ENCODE results near the gene GTPBP3. TPM values are rescaled to one million over a fixed set of nuclear protein-coding genes. Genes with fewer than 3 reads are reported as not detected.

Gene GTPBP3
- total and polyA plus RNA-seq, 2 of the 8 experiments (the other 6 are each of a cell fraction or from before 2014, with no cell fraction given): 30.4 to 56.0 TPM

DNA sequence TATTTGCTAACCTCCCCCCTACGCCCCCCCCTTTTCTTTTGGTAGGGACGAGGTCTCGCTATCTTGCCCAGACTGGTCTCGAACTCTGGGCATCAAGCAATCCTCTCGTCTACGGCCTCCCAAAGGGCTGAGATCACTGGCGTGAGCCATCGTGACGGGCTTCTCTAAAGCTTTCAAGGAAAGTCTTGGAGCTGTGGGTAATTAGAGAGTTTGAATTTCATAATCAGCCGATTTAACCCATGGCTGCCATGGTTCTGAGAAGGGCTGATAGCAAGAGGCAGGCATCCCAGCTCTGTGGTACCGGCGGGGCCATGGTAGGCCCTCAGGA, 33.4 kb upstream of the GTPBP3 start (continued):
- TF ChIP-seq ZNF274 (IDR thresholded peaks at IDR 0.05; ENCODE audit: borderline replicate concordance, extremely low read depth, low read length) (no peak), BCL11A (IDR thresholded peaks at IDR 0.05; ENCODE audit: low read depth in 2 of 2, low read length in 2 of 2) (no peak), CBX5 (IDR thresholded peaks at IDR 0.05; ENCODE audit: low read depth, low read length) (no peak), SIRT6 (IDR thresholded peaks at IDR 0.05; ENCODE audit: low read length) (no peak), RNF2 (IDR thresholded peaks at IDR 0.05; ENCODE audit: borderline replicate concordance, low read depth, low read length, missing control alignments, poor library complexity, severe bottlenecking) (no peak)
